ENCODE results near the gene POLL. TPM values are rescaled to one million over a fixed set of nuclear protein-coding genes. Genes with fewer than 3 reads are reported as not detected.

POLL gene
- total and polyA plus RNA-seq, 10 of the 15 experiments (the other 5 are each of a cell fraction or from before 2014, with no cell fraction given) = 1.5 to 25.4 (median 13.8) TPM

DNA sequence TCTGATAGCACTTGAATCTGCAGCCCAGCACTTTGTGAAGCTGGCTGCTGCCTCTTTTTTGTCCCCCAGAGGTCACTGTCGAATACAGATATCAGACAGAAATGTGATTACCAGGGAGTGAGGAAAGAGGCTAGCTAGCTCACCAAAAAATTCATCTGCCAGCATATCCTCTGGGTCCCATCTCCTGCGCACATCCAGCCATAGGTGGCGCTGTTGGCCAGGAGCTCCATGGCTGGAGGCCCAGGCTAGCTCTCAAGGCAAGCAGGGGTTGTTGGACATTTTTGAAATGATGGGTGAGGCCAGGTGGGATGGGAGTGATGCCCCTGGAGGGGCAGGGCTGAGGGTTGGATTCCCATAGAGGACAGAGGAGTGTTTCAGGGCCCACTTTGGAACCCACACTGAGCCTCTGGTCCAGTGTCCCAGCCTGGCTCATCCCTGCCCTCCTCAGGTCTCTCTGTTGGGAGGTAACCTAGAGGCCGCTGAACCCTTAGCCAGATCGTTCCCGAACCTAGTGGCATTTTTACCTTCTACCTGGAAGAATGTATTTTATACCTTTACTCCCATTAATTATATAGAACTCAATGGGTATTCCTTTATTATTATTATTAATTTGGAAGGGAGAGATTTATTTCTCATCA, 14.8 kb upstream of the POLL start (continued):
- no peak for TF ChIP-seq ATF2 (IDR thresholded peaks at IDR 0.05; ENCODE audit: low read length)
- 0 out of 2 replicates have a peak, but pooled peaks have one; percentile 18 for TF ChIP-seq HDGF (IDR thresholded peaks at IDR 0.05)
- no peak for TF ChIP-seq KAT2A (conservative IDR thresholded peaks at IDR 0.05; ENCODE audit: control insufficient read depth, low read depth, low read length)
- TF ChIP-seq E4F1 (IDR thresholded peaks at IDR 0.05; ENCODE audit: borderline replicate concordance, partially characterized antibody) = no peak
- 0 out of 2 replicates have a peak, but pooled peaks have one; percentile 5 for TF ChIP-seq MEF2A (IDR thresholded peaks at IDR 0.05; ENCODE audit: insufficient read depth, low read depth, low read length)
- TF ChIP-seq SMC3 (IDR thresholded peaks at IDR 0.05; ENCODE audit: borderline replicate concordance, low read length) = peak; percentile 83
- peak; percentile 20 for TF ChIP-seq SKIL (IDR thresholded peaks at IDR 0.05; ENCODE audit: low read depth, poor library complexity, severe bottlenecking)
- no peak for TF ChIP-seq SUZ12 (IDR thresholded peaks at IDR 0.05; ENCODE audit: unreplicated experiment)

Measured in GM12878 (cell line).